GM18511 (cell line): ENCODE results near the gene EFNA2.
"Not testable (repeated sequence)": the region's sequence is repeated elsewhere in the genome, so short reads cannot be mapped to it uniquely, and the experiment has no call there.

Experiments used
- ATAC-seq: cut with Tn5 transposase; IDR thresholded peaks from one replicate; pipeline ENCODE4 v1.9.1; 2021; ENCODE audit warnings: mild to moderate bottlenecking, moderate library complexity; ENCODE audit not compliant: unreplicated experiment

The EFNA2 gene

GRCh38 chr19:1315470-1316166 is 29.9 kb downstream of the EFNA2 start:
- ATAC-seq, result no peak

- no peak for ATAC-seq
These were observed 30.8 kb downstream of the EFNA2 start for GRCh38 chr19:1316466-1316865.

DNA sequence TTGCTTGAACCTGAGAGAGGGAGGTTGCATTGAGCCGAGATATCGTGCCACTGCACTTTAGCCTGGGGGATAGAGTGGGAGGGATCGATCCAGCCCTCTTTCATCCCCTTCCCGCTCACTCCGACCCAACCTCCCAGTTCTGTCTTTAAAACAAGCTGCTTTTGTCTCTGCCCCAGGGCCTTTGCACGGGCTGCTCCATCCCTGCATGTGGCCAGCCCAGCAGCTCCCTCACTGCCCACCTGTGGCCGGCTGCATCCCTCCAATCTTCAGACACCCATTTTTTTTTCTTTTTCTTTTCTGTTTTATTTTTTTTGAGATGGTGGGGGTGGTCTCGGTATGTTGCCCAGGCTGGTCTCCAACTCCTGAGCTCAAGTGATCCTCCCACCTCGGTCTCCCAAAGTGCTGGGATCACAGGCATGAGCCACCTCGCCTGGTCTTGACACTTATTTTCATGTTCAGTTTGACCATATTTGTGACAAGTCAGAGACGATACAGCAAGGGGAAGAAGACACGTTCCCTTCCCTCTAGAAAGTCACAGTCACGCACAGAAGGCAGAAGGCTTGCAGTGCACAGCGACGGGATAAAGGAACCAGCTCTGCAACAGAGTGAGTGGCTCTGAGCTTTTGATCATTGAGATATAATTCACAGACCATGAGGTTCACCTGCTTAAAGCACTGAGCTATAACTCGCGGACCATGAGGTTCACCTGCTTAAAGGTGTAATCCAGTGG is 31.8 kb downstream of the EFNA2 start:
- ATAC-seq, result no peak

DNA sequence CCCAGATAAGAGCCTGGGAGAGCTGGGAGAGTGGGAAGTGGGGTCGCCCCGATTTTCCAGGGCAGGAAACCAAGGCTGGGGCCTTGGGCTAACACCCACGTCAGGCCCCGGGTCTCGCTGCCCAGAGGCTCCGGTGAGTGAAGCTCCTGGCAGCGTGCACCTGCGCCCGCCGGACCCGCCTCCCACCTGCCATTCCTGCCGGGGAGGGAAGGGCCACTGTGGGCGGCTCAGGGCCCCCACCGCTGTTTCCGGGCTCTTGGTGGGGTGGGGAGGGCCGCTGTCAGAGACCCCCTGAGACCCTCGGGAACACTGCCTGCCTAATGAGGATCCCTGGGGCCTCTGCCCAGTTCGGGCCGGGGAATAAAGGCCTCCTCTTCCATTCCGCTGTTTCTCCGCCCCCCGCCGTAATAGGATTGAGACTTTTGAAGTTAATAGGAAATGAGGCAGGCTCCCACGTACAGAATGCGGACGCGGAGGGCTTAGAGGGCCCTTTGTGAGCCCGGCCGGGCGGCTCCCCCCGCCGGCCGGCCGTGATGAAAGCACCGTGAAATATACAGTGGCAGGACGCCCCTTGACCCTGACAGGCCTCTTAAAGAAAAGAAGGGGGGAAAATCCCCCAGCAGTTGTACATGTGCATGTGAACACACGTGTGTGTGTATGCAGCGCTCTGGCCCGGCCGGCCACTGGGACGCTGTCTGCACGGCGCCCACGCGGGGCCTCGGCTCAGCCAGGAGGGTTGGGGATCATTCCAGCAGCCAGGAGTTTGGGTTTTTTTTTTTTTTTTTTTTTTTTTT is 33.2 kb downstream of the EFNA2 start:
- ATAC-seq, result no peak

DNA sequence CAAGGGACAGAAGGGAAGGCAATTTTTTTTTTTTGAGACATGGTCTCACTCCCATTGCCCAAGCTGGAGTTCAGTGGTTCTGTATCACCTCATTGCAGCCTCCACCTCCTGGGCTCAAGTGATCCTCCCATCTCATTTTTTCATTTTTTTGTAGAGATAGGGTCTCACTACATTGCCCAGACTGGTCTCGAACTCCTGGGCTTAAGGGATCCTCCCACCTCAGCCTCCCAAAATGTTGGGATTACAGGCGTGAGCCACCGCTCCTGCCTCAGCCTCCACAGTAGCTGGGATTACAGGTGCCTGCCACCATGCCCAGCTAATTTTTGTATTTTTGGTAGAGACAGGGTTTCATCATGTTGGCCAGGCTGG is 34.6 kb downstream of the EFNA2 start:
- not testable (repeated sequence) for ATAC-seq

DNA sequence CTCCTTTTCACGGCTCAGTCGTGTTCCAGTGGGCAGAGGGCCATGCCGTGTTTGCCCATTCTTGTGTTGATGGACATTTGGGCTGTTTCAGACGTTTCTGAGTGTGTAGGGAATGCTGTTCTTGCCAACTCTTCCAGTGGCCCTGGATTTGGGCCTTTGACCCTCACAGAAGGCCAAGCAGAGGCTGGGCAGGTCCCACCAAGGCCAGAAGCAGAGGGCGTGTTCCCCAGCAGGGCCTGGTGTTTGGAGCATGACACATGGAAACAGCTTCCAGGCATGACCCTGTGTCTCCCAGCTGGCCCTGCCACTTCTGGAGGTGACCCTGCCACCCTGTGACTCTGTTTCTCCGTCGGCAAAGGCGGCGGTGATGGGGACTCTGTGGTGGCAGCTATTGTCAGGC is 35.9 kb downstream of the EFNA2 start:
- ATAC-seq, result no peak

GRCh38 chr19:1322198-1322981 is 36.7 kb downstream of the EFNA2 start:
- no peak for ATAC-seq

- no peak for ATAC-seq
These were observed 38.7 kb downstream of the EFNA2 start for GRCh38 chr19:1324249-1324805.

DNA sequence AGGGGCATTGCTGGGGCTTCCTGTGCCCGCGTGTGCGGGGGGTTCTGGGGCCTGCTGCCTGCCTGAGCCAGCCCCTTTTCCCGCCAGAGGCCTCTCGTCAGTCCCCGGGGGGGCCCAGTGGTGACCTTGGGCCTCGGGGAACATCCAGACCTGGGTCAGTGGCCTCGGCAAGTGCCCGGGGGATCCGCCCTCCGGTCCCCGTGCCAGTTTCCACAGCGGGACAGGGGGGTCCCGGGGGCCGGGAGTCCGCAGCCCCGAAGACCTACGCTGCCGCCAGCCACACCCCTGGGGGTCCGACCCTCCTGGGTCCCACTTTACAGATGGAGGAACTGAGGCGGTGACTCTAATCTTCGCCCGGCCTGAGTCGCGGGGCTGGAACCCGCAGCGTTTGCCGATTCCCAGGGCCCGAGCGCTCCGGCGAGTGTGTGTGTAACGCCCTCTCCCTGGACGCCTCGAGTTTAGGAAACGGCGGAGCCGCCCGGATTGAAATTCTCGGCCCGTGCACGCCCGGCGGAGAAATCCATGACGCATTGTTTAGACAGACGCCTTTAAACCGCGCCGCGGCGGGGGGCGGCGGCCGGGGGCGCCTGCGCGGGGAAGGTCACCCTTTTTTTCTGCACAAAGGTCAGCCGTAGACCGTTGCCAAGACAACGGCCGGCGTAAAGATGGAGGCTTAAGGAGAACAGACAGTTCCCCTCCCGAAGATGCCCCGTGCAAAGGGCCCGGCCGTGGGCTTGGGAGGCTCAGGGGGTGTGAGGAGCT is 39.3 kb downstream of the EFNA2 start:
- ATAC-seq, result no peak

DNA sequence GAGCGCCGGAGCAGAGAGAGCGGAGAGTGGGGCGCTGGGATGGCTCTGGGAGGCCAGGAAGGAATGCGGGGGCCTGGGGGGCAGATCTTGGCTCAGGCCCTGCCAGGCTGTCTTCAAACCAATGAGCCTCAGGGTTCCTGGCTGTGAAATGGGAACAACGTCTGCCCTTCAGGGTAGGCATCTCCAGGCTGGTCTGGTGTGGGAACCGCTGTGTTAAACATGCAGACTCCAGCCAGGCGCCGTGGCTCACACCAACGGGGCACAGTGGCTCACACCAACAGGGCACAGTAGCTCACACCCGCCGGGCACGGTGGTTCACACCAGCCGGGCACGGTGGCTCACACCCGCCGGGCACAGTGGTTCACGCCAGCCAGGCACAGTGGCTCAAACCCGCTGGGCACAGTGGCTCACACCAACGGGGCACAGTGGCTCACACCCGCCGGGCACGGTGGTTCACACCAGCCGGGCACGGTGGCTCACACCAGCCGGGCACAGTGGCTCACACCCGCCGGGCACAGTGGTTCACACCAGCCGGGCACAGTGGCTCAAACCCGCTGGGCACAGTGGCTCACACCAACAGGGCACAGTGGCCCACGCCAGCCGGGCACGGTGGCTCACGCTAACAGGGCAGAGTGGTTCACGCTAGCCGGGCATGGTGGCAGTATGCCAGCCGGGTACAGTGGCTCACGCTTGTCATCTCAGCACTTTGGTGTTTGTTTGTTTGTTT is 40.1 kb downstream of the EFNA2 start:
- no peak for ATAC-seq

GRCh38 chr19:1327125-1327524 is 41.5 kb downstream of the EFNA2 start:
- no peak for ATAC-seq

DNA sequence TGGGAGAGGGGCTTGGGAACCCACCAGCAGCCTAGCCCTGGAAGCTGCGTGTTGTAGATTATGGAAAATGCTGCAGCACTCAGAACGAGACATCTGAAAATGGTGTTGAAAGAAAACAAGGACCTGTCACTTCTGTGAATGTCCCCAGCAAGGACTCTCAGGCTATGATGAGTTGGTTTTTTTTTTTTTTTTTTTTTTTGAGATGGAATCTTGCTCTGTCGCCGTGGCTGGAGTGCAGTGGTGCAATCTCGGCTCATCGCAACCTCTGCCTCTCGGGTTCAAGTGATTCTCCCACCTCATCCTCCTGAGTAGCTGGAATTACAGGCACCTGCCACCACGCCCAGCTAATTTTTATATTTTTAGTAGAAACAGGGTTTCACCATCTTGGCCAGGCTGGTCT is 46.5 kb downstream of the EFNA2 start:
- ATAC-seq, result not testable (repeated sequence)

DNA sequence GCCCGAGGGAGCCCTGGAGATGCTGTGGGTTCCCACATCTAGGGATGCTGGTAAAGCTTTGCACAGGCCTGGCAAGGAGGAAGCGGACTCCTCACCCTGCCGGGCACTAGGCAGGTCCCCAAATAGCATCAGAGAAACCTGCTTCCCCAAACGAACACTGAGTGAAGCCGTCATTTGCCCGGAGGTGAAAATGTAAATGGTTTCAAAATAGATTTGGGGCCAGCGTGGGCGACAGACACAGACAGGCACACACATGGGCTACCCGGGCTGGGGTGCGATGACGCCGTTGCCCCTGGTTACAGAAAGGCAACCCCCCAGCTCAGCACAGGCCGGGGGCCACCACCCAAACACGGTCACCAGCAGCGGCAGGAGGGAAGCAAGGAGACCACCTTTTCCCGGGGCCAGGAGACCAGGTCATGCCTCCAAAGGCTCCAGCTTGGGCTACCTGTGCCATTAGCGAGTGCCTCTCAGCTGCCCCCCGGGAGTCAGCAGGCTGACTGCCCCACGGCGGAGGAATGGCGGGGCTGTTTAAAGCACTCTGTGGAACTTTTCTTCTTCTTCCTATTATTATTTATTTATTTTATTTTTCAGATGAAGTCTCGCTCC is 50.5 kb downstream of the EFNA2 start:
- ATAC-seq, result no peak

- ATAC-seq, result no peak
These were observed 55.2 kb downstream of the EFNA2 start for GRCh38 chr19:1340681-1341469.

DNA sequence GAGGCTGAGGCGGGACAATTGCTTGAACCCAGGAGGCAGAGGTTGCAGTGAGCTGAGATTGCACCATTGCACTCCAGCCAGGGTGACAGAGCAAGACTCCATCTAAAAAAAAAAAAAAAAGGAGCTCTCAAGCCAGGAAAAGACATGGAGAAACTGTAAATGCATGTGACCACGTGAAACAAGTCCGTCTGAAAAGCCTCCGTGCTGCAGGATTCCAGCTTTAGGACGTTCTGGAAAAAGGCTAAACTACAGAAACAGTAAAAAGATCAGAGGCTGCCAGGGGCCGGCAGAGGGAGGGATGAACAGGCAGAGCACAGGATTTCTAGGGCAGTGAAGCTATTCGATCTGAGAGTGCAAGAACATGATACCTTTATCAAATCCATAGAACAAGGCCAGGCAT is 57.4 kb downstream of the EFNA2 start:
- no peak for ATAC-seq

DNA sequence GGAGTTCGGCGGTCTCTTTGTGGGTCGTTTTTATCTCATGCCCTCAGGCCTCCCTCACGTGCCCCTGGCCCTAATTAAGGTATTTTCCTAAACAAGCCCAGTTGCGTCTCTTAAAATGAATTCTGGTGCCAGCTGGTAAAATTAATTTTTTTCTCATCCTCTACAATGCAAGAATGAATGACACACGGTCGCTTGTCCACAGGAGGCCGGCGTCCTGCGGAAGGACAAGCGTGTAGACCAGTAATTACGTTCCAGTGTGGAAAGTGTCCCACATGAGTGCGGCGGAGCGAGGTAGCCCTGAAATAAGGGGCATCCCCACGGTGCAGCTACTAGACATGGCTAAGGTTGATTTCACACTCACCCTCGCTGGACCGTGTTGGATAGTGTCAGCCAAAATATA is 63.5 kb downstream of the EFNA2 start:
- no peak for ATAC-seq

DNA sequence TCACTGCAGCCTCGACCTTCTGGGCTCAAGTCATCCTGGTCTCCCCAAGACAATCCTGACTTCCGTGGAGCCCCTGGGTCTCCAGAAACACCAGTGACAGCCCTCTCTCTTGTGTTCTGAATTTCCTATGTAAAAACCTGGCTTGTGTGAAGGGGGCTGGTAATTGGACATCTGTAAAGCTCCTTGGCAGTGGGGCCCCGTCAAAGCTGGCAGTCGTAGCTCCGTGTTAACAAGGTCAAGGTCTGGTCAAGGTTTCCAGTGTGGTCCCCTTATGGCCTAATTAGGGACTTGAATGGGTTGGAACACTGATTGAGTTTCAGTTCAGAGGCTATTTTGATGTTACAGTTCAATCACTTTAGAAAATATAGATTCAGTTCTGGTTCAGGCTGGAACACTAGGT is 65.2 kb downstream of the EFNA2 start:
- ATAC-seq, result no peak
